HG02973 (cell line): ENCODE data around the gene LBHD1.
A peak's percentile ranks its signal among the peaks of the same experiment; 100 is the strongest.
"Not testable (repeated sequence)": the region's sequence is repeated elsewhere in the genome, so short reads cannot be mapped to it uniquely, and the experiment has no call there.

ENCODE experiments used
- ATAC-seq: cut with Tn5 transposase; IDR thresholded peaks from one replicate; pipeline ENCODE4 v1.9.1; 2021; ENCODE audit warnings: moderate library complexity; ENCODE audit not compliant: unreplicated experiment

The LBHD1 gene

GRCh38 chr11:62694455-62695167 lies 22.5 kb upstream of the LBHD1 start:
- no peak for ATAC-seq

- not testable (repeated sequence) for ATAC-seq
These were observed 21.6 kb upstream of the LBHD1 start for GRCh38 chr11:62693624-62694023.

DNA sequence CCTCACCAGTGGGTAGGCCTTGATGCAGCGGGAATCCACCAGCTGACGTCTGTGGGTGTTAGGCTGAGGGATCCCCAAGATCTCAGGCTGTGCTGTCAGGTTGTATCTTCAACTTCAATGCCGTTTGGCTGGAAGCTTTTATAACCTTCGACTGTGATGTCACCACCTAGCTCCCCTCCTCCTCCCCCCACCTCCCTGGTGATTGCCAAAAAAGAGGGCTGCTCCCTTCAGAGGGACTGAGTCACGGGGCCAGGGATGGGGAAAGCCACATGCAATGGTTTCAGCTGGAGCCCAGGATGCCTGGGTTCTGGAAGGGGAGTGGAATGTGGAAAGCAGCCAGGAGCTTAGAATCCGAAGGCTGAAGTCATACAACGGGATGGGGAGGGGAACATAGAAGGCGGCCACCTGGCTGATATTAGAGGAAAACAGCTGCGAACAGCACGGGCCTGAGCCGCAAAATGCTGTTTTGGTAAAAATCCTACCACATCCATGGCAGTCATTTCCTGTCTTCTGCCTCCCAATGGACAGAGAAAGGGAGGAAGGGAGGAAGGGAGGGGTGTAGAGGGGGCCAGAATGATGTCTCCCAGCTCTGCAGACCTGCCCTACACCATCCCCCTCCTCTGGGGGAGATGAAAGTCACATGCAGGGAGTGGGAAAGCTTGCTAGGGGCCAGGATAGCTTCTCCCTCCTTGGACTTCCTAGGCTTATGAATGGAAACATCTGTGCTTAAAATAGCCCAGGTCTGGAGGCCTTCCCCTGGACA lies 17.5 kb upstream of the LBHD1 start, which contains the start of gene LRRN4CL:
Gene LRRN4CL (minus strand): TSS at position 110 of the 763 bp plus-strand sequence. CDS start 1,022 bp downstream, outside the sequence.
- no peak for ATAC-seq

- ATAC-seq: no peak
These were observed 16.4 kb upstream of the LBHD1 start for GRCh38 chr11:62688491-62688890.

GRCh38 chr11:62687508-62688396 lies 15.7 kb upstream of the LBHD1 start:
- ATAC-seq: no peak

DNA sequence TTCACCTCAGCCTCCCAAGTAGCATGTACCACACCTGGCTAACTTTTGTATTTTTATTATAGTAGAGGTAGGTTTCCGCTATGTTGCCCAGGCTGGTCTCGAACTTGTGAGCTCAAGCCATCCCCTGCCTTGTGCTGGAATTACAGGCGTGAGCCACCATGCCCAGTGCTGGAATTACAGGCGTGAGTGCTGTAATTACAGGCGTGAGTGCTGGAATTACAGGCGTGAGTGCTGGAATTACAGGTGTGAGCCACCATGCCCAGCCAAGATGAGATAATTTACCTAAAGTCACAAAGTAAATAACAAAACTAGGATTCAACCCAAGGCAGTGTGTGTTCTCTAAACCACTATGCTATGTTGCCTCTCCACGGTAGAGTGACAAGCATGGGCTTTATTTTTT lies 10.5 kb upstream of the LBHD1 start:
- no peak for ATAC-seq

GRCh38 chr11:62680825-62681240 lies 8.8 kb upstream of the LBHD1 start:
- peak; percentile 46 for ATAC-seq

DNA sequence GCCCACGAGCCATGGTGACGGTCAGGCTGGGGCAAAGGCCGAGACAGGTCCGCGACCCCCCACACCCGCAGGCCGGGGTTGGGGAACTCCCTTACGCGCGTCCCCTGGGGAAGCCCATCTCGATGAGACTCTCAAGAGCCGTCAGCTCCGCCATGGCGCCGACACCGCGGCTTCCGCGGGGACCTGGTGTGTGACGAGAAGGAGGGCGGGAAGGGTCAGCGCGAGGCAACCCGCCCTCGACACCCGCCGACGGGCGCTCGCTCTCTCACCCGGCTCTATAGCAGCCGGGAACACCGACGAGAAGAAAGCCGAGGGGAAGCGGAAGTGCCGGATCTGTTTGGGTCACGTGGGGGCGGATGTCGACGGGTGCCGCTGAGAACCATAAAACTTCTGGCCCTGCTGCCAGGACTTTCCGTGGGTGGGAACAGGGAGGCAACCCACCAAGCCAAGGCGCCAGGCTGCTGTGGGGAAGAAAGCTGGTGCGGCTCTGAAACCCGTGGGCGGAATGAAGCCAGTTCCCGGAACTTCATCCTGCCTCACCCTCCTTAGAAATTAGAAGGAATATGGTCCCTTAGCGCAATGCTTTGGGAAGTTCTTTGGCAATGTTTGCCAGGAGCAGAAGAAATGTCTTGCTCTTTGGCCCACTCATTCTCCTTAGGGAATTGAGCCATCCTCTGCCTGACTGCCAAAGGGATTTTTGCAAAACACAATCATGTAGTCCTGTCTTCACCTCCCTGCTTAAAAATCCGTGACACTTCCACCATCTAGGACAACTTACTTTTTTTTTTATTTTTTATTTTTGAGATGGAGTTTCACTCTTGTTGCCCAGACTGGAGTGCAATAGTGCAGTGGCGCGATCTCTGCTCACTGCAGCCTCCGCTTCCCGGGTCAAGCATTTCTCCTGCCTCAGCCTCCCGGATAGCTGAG lies 7.0 kb upstream of the LBHD1 start, which contains the start of gene UBXN1:
Gene UBXN1 (minus strand): TSS at position 304 of the 927 bp plus-strand sequence. CDS start 150 bp downstream, at position 154.
- ATAC-seq: peak; percentile 68

GRCh38 chr11:62678433-62678769 lies 6.3 kb upstream of the LBHD1 start:
- ATAC-seq: peak; percentile 8

GRCh38 chr11:62677714-62678113 lies 5.6 kb upstream of the LBHD1 start:
- no peak for ATAC-seq

DNA sequence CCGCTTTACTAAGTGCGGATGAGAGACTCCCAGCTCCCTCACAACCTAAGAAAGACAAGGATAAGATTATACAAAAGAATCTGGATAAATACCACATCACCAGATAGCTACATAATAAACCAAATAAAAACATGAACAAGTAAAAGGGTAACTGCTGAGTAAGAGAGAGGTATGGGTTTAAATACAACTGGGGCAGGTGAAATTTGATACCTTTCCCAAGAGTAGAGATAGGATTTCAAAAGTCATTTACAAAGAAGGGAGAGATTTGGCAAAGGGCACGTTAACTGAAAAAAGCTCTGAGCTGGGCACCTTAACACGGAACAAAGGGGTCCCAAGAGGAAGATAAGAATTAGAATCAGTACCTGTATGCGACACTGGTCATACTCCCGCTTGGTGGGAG lies 5.1 kb upstream of the LBHD1 start:
- no peak for ATAC-seq

- ATAC-seq: no peak
These were observed 4.6 kb upstream of the LBHD1 start for GRCh38 chr11:62676698-62677097.

GRCh38 chr11:62675415-62675814 lies 3.3 kb upstream of the LBHD1 start:
- ATAC-seq: not testable (repeated sequence)

DNA sequence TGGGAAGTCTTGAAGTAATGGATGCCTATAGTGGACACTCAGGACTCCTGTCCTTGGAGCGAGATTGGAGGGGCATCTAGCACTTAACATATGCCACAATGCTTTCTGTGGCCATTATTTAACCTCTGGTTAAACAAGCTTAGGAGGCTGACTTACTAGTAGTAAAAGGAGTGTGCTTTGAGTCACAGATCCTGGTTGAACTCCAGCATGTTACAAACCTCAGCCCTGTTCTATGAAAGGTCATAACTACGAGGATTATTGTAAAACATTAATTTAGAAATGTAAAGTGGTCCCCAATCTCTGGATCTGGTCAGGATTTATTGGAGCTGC lies 1.1 kb upstream of the LBHD1 start:
- no peak for ATAC-seq

DNA sequence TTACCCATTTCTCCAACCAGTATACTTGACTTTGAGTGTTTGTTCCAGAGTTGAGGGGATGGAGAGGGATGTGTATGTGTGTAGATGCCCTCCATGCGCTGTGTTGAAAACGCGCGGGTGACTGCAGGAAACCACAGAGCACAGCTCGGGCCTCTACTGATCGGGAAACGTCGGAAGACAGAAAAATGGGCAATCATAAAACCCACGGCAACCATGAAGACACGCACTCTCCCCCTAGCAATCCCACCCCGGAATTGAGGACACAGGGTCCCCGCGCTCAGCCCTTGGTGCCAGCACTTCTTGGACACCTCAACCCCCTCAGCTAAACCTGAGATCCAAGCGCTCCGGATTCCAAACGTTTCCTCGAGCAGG lies 845 bp downstream of the LBHD1 start:
- ATAC-seq: no peak

DNA sequence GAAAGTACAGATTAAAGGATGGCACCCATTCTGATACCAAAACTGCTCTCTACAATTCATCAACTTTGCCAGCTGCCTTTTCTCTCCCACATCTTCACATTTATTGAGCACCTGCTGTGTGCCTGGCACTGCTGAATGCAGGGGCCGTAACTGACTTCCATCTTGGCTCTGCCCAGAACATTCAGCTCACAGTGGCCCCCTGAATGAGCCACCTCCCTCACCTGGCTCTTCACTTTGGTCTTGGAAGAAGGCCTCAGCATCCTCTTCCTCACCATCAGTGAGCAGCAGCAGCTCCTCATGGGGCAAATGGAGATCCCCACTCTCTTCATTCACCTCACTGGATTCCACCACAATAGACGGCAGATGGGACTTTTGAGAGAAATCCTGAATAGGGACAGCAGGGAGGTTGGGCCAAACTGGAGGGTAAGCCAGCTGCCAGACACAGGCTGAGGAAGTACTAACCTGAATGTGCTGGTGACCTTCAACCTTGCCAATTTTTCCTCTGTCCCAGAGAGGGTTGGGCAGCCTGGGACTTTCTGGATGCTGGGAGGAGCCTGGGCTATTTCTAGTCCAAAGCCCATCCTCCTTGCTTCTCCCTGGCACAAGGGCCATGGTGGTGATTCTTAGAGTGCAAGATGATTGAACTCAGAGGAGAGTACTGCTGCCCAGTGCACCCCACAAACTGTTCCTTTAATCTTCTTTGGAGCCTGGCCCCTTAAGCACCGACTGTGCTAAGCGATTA lies 2.5 kb downstream of the LBHD1 start:
- ATAC-seq: no peak

DNA sequence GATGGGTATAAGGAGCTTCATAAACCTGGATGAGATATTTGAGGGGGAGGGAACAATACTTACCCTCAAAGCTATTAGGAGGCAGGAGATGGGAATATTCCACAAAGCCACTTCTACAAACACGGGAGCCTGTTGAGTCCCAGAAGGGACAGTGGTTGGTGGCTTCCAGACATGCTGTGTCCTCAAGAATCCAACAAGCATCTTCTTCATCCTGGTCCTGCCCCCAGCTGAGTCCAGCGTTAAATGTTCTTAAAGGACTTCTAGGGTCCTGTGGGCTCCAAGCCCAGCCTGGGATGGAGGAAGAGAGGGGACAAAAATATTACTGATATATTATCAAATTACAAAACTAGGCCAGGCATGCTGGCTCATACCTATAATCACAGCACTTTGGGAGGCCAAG lies 4.6 kb downstream of the LBHD1 start:
- ATAC-seq: no peak

DNA sequence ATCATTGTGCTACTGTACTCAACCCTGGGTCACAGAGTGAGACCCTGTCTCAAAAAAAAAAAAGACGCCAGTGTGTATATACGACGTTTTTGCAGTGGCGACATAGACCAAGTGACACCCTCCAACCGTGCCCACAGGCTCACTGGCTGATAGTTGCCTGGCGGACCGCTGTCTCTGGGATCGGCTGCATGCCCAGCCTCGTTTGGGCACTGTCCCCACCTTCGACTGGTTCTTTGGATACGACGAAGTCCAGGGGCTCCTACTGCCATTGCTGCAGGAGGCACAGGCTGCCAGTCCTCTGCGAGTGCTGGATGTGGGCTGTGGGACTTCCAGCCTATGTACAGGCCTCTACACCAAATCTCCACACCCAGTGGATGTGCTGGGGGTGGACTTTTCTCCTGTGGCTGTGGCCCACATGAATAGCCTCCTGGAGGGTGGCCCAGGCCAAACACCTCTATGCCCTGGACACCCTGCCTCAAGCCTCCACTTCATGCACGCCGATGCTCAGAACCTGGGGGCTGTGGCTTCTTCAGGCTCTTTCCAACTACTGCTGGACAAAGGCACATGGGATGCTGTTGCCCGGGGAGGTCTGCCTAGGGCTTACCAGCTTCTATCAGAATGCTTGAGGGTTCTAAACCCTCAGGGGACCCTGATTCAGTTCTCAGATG lies 5.7 kb downstream of the LBHD1 start:
- no peak for ATAC-seq

DNA sequence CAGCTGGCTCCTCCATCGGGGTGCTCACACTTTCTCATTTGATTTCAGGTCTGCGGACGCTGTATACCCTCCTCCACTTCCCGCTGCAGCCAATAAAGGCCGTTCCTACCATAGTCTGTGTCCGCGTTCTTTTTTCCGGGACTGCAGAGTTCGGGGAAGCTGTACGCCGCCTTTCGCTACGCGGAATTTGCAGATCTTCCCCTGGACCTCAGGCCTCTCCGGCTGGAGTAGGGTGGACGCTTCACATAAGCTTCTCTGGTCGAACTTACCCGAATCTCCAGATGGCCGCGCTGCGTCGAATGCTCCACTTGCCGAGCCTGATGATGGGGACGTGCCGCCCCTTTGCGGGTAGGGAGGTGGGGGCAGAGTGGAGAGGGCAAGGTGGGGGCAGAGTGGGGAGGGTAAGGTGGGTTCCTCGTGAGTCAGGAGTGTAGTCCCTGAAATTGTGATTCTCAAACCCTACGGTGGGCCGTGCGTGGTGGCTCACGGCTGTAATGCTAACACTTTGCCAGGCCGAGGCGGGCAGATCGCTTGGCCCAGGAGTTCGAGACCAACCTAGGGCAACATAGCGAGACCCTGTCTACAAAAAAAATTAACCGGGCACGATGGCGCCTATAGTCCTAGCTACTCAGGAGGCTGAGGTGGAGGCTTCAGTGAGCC lies 6.3 kb downstream of the LBHD1 start:
- peak; percentile 11 for ATAC-seq
